ENCODE results near the gene SETDB1.

- TF ChIP-seq CTCF (conservative IDR thresholded peaks at IDR 0.05; ENCODE audit: low read depth, low read length) (no peak), EZH2 (IDR thresholded peaks at IDR 0.05; ENCODE audit: borderline replicate concordance, low read depth, low read length, poor library complexity, severe bottlenecking) (no peak)
Observed at GRCh38 chr1:150995460-150995859, 69.3 kb downstream of the SETDB1 start.

Data from A673 (cell line).